CD4-positive, CD25-positive, alpha-beta regulatory T cell (primary cell): ENCODE measurements around the gene PMVK. TPM values are rescaled to one million over a fixed set of nuclear protein-coding genes. Genes with fewer than 3 reads are reported as not detected.
"Not testable (repeated sequence)": the region's sequence is repeated elsewhere in the genome, so short reads cannot be mapped to it uniquely, and the experiment has no call there.

ENCODE experiments used
- ATAC-seq, 2 donors: fragments of 150-1000 bp; cut with Tn5 transposase; one replicate each; pipeline ENCODE4 v1.10.0; 2021; ENCODE audit warnings: low read depth in 2 of 2, moderate number of reproducible peaks in 2 of 2, moderate library complexity in 1 of 2
- DNase-seq, 3 donors: peaks; one replicate each; pipeline versions ENCODE4 v3.0.0 to v3.0.0-alpha.2; 2012 to 2022; ENCODE audit warnings: mixed read lengths in 1 of 3
- H3K27ac ChIP-seq: one replicate; pipeline ENCODE4 v1.7.0; 2013; ENCODE audit warnings: mild to moderate bottlenecking, low read length; ENCODE audit not compliant: insufficient read depth, poor library complexity, severe bottlenecking
- H3K27me3 ChIP-seq: one replicate; pipeline ENCODE4 v1.7.0; 2013; ENCODE audit warnings: low read length; ENCODE audit not compliant: control insufficient read depth, insufficient read depth
- H3K36me3 ChIP-seq: one replicate; pipeline ENCODE4 v1.7.0; 2013; ENCODE audit warnings: mild to moderate bottlenecking, low read length, moderate library complexity; ENCODE audit not compliant: control insufficient read depth, insufficient read depth
- H3K4me1 ChIP-seq: 2 replicates; pipeline ENCODE4 v1.7.0; 2013; ENCODE audit warnings: mild to moderate bottlenecking, low read length; ENCODE audit not compliant: insufficient read depth, control insufficient read depth, poor library complexity, severe bottlenecking
- H3K4me3 ChIP-seq: one replicate; pipeline ENCODE4 v1.7.0; 2013; ENCODE audit warnings: low read depth, mild to moderate bottlenecking, low read length, moderate library complexity
- H3K9me3 ChIP-seq, 2 experiments: 1 replicate in 1 of 2; 2 replicates in 1 of 2; pipeline ENCODE4 v1.7.0; 2013; ENCODE audit warnings: low read length in 2 of 2, mild to moderate bottlenecking in 1 of 2, moderate library complexity in 1 of 2; ENCODE audit not compliant: control insufficient read depth in 2 of 2
- H3K27ac Mint-ChIP-seq, 3 donors: one replicate each; pipeline ENCODE4 v1.8.0; 2020 to 2022; ENCODE audit warnings: mild to moderate bottlenecking in 3 of 3, mixed read lengths in 3 of 3, moderate library complexity in 2 of 3
- H3K27me3 Mint-ChIP-seq: one replicate; pipeline ENCODE4 v1.8.0; 2022; ENCODE audit warnings: mild to moderate bottlenecking, mixed read lengths
- H3K36me3 Mint-ChIP-seq: one replicate; pipeline ENCODE4 v1.8.0; 2020; ENCODE audit warnings: mixed read lengths
- H3K4me1 Mint-ChIP-seq, 4 donors: one replicate each; pipeline ENCODE4 v1.8.0; 2020 to 2022; ENCODE audit warnings: mixed read lengths in 4 of 4, mild to moderate bottlenecking in 1 of 4
- H3K4me3 Mint-ChIP-seq, 4 donors: one replicate each; pipeline ENCODE4 v1.8.0; 2020 to 2022; ENCODE audit warnings: mild to moderate bottlenecking in 4 of 4, mixed read lengths in 4 of 4, moderate library complexity in 3 of 4
- H3K9me3 Mint-ChIP-seq, 7 donors: one replicate each; pipeline ENCODE4 v1.8.0; 2020 to 2022; ENCODE audit warnings: mixed read lengths in 7 of 7, mild to moderate bottlenecking in 3 of 7, moderate library complexity in 2 of 7
- polyA plus RNA-seq, 4 donors: library from polyadenylated mRNA; unstranded; fragments of 300-500 nt; fragmentation: Illumina TruSeq; gene quantifications; one replicate each; pipeline ENCODE4 v1.2.3, GENCODE V29; 2021
- total RNA-seq: library from RNA; stranded (reverse); gene quantifications from one replicate; pipeline ENCODE4 v1.2.3, GENCODE V29; 2022

PMVK gene
- total and polyA plus RNA-seq, 5 donors from 2014 or later, result 19.1 to 76.9 (median 56.7) TPM

- not testable (repeated sequence) for DNase-seq, H3K9me3 ChIP-seq, H3K4me1 Mint-ChIP-seq, H3K27me3 Mint-ChIP-seq, H3K27me3 ChIP-seq, H3K36me3 Mint-ChIP-seq, ATAC-seq, H3K4me1 ChIP-seq, H3K27ac Mint-ChIP-seq, H3K4me3 Mint-ChIP-seq, H3K4me3 ChIP-seq, H3K9me3 Mint-ChIP-seq, H3K36me3 ChIP-seq, H3K27ac ChIP-seq
These were observed 28.4 kb downstream of the PMVK start for GRCh38 chr1:154908129-154908528.

- H3K27me3 Mint-ChIP-seq, result no peaks in the 10 kb centered on the region
- H3K36me3 Mint-ChIP-seq, result peaks cover 6% of the 10 kb centered on the region
- Histone ChIP-seq H3K4me3 (no peak overlapping the region), H3K9me3 (no peaks in the 10 kb centered on the region), H3K27ac (no peak overlapping the region), H3K36me3 (no peaks in the 10 kb centered on the region), H3K4me1 (no peaks in the 10 kb centered on the region), H3K27me3 (no peaks in the 10 kb centered on the region)
- no peaks in the 10 kb centered on the region for H3K9me3 Mint-ChIP-seq
- peak overlapping the region in 1 of 3 donors; percentile 20 for H3K27ac Mint-ChIP-seq
- no peaks in the 10 kb centered on the region for H3K4me1 Mint-ChIP-seq
- no peak overlapping the region for H3K4me3 Mint-ChIP-seq
- ATAC-seq, result no peak
- peak in 1 of 3 donors; percentile 7 for DNase-seq
These were observed 29.9 kb downstream of the PMVK start for GRCh38 chr1:154906621-154907081.

- peaks cover 0 to 4% (median 0%) of the 10 kb centered on the region in 4 donors for H3K4me1 Mint-ChIP-seq
- H3K4me3 Mint-ChIP-seq, result no peak overlapping the region
- H3K27ac ChIP-seq, result no peak overlapping the region
- no peaks in the 10 kb centered on the region for H3K4me1 ChIP-seq
- no peak overlapping the region for H3K27ac Mint-ChIP-seq
- H3K4me3 ChIP-seq, result no peak overlapping the region
- no peak for ATAC-seq
- H3K27me3 Mint-ChIP-seq, result no peaks in the 10 kb centered on the region
- no peaks in the 10 kb centered on the region for H3K27me3 ChIP-seq
- H3K36me3 ChIP-seq, result no peaks in the 10 kb centered on the region
- no peaks in the 10 kb centered on the region for H3K9me3 ChIP-seq
- no peaks in the 10 kb centered on the region for H3K9me3 Mint-ChIP-seq
- DNase-seq, result no peak
- H3K36me3 Mint-ChIP-seq, result no peaks in the 10 kb centered on the region
These were observed 33.5 kb downstream of the PMVK start for GRCh38 chr1:154902938-154903566.

- H3K9me3 Mint-ChIP-seq, result peaks cover 0 to 2% (median 0%) of the 10 kb centered on the region in 7 donors
- DNase-seq (no peak), ATAC-seq (no peak)
- H3K36me3 Mint-ChIP-seq, result no peaks in the 10 kb centered on the region
- Histone ChIP-seq H3K27me3 (no peaks in the 10 kb centered on the region), H3K36me3 (no peaks in the 10 kb centered on the region), H3K4me1 (no peaks in the 10 kb centered on the region), H3K9me3 (no peaks in the 10 kb centered on the region), H3K27ac (no peak overlapping the region), H3K4me3 (no peak overlapping the region)
- H3K4me3 Mint-ChIP-seq, result no peak overlapping the region
- peaks cover 0 to 4% (median 0%) of the 10 kb centered on the region in 4 donors for H3K4me1 Mint-ChIP-seq
- no peaks in the 10 kb centered on the region for H3K27me3 Mint-ChIP-seq
- no peak overlapping the region for H3K27ac Mint-ChIP-seq
These were observed 34.9 kb downstream of the PMVK start for GRCh38 chr1:154901591-154901990.

GRCh38 chr1:154899041-154899440 is 37.5 kb downstream of the PMVK start:
- Histone ChIP-seq H3K4me1 (no peaks in the 10 kb centered on the region), H3K36me3 (no peaks in the 10 kb centered on the region), H3K9me3 (no peaks in the 10 kb centered on the region), H3K4me3 (no peak overlapping the region), H3K27me3 (no peaks in the 10 kb centered on the region), H3K27ac (no peak overlapping the region)
- H3K4me3 Mint-ChIP-seq, result no peak overlapping the region
- H3K27me3 Mint-ChIP-seq, result no peaks in the 10 kb centered on the region
- H3K4me1 Mint-ChIP-seq, result peaks cover 0 to 4% (median 0%) of the 10 kb centered on the region in 4 donors
- H3K36me3 Mint-ChIP-seq, result no peaks in the 10 kb centered on the region
- DNase-seq (no peak), ATAC-seq (no peak)
- H3K9me3 Mint-ChIP-seq, result peaks cover 0 to 2% (median 0%) of the 10 kb centered on the region in 7 donors
- H3K27ac Mint-ChIP-seq, result peak overlapping the region in 1 of 3 donors; percentile 10

- peaks cover 0 to 2% (median 0%) of the 10 kb centered on the region in 7 donors for H3K9me3 Mint-ChIP-seq
- no peaks in the 10 kb centered on the region for H3K36me3 Mint-ChIP-seq
- no peaks in the 10 kb centered on the region for H3K9me3 ChIP-seq
- H3K27ac Mint-ChIP-seq, result peak overlapping the region in 1 of 3 donors; percentile 31
- no peaks in the 10 kb centered on the region for H3K27me3 ChIP-seq
- no peak for ATAC-seq
- H3K27me3 Mint-ChIP-seq, result no peaks in the 10 kb centered on the region
- no peaks in the 10 kb centered on the region for H3K36me3 ChIP-seq
- no peak for DNase-seq
- H3K4me3 Mint-ChIP-seq, result no peak overlapping the region
- no peaks in the 10 kb centered on the region for H3K4me1 ChIP-seq
- peaks cover 0 to 5% (median 2%) of the 10 kb centered on the region in 4 donors for H3K4me1 Mint-ChIP-seq
- H3K4me3 ChIP-seq, result no peak overlapping the region
- H3K27ac ChIP-seq, result no peak overlapping the region
These were observed 39.7 kb downstream of the PMVK start for GRCh38 chr1:154896771-154897286.

GRCh38 chr1:154895798-154896197 is 40.7 kb downstream of the PMVK start:
- no peaks in the 10 kb centered on the region for H3K27me3 Mint-ChIP-seq
- peak overlapping the region in 1 of 3 donors; percentile 57 for H3K27ac Mint-ChIP-seq
- H3K4me3 Mint-ChIP-seq, result no peak overlapping the region
- no peaks in the 10 kb centered on the region for H3K4me1 ChIP-seq
- ATAC-seq (no peak), DNase-seq (no peak)
- H3K9me3 ChIP-seq, result no peaks in the 10 kb centered on the region
- H3K4me1 Mint-ChIP-seq, result peaks cover 0 to 7% (median 2%) of the 10 kb centered on the region in 4 donors
- no peaks in the 10 kb centered on the region for H3K36me3 Mint-ChIP-seq
- no peaks in the 10 kb centered on the region for H3K27me3 ChIP-seq
- no peaks in the 10 kb centered on the region for H3K36me3 ChIP-seq
- H3K4me3 ChIP-seq, result no peak overlapping the region
- no peak overlapping the region for H3K27ac ChIP-seq
- H3K9me3 Mint-ChIP-seq, result peaks cover 0 to 2% (median 0%) of the 10 kb centered on the region in 7 donors

GRCh38 chr1:154891452-154891851 is 45.1 kb downstream of the PMVK start:
- H3K9me3 ChIP-seq, result no peaks in the 10 kb centered on the region
- H3K27me3 ChIP-seq, result no peaks in the 10 kb centered on the region
- Mint-ChIP-seq H3K4me1 (peaks cover 0 to 7% (median under 1%) of the 10 kb centered on the region in 4 donors), H3K27ac (no peak overlapping the region), H3K36me3 (peaks cover 5% of the 10 kb centered on the region), H3K4me3 (no peak overlapping the region), H3K9me3 (peaks cover 0 to 2% (median 0%) of the 10 kb centered on the region in 7 donors), H3K27me3 (no peaks in the 10 kb centered on the region)
- H3K36me3 ChIP-seq, result no peaks in the 10 kb centered on the region
- no peaks in the 10 kb centered on the region for H3K4me1 ChIP-seq
- DNase-seq (no peak), ATAC-seq (no peak)
- H3K27ac ChIP-seq, result no peak overlapping the region
- H3K4me3 ChIP-seq, result no peak overlapping the region
